Activated T-helper 17 cell treated with anti-CD3 and anti-CD28 coated beads, Interleukin-2, amount 50 U/mL, for 72 hours (primary cell): Measurements from ENCODE around the gene KATNIP. TPM values are rescaled to one million over a fixed set of nuclear protein-coding genes. Genes with fewer than 3 reads are reported as not detected.
A peak's percentile ranks its signal among the peaks of the same experiment; 100 is the strongest.

Source experiments
- ATAC-seq: fragments of 150-1000 bp; cut with Tn5 transposase; replicated peaks from 2 replicates; pipeline ENCODE4 v1.10.0; 2021; ENCODE audit warnings: mild to moderate bottlenecking, moderate library complexity
- H3K27ac Mint-ChIP-seq: one replicate; pipeline ENCODE4 v1.8.0; 2022; ENCODE audit warnings: mixed read lengths
- H3K27me3 Mint-ChIP-seq: one replicate; pipeline ENCODE4 v1.8.0; 2022; ENCODE audit warnings: mixed read lengths
- H3K36me3 Mint-ChIP-seq: one replicate; pipeline ENCODE4 v1.8.0; 2022; ENCODE audit warnings: low read depth, mild to moderate bottlenecking, mixed read lengths
- H3K4me1 Mint-ChIP-seq: one replicate; pipeline ENCODE4 v1.8.0; 2022; ENCODE audit warnings: mixed read lengths
- H3K4me3 Mint-ChIP-seq: one replicate; pipeline ENCODE4 v1.8.0; 2022; ENCODE audit warnings: mild to moderate bottlenecking, mixed read lengths
- H3K9me3 Mint-ChIP-seq: one replicate; pipeline ENCODE4 v1.8.0; 2022; ENCODE audit warnings: mixed read lengths
- total RNA-seq, 2 donors: library from RNA; stranded (reverse); gene quantifications; one replicate each; pipeline ENCODE4 v1.2.3, GENCODE V29; 2022

The KATNIP gene
- total RNA-seq, 2 donors from 2014 or later, result 12.9 to 14.3 TPM

DNA sequence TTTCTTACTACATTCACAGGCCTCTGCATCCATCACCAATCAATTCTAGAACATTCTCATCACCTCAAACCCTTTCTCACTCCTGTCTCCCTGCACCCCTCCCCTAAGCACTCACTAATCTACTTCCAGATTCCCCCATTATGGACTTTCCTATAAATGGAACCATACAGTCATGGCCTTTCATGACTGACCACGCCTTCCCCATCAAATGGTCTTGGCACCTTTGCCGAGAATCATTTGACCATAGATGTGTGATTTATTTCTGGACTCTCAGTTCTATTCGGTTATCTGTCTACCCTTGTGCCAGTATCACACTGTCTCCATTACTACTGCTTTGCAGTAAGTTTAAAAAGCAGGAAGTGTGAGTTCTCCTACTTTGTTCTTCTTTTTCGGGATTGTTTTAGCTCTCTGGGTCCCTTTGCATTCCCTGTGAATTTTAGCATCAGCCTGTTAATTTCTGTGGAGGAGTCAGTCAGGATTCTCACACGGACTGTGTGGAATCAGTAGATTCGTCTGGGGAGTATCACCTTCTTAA is 27.7 kb upstream of the KATNIP start:
- no peaks in the 10 kb centered on the region for H3K9me3 Mint-ChIP-seq
- no peaks in the 10 kb centered on the region for H3K4me1 Mint-ChIP-seq
- ATAC-seq, result no peak
- no peak overlapping the region for H3K4me3 Mint-ChIP-seq
- no peak overlapping the region for H3K27ac Mint-ChIP-seq
- peaks cover 79% of the 10 kb centered on the region for H3K36me3 Mint-ChIP-seq
- no peaks in the 10 kb centered on the region for H3K27me3 Mint-ChIP-seq

DNA sequence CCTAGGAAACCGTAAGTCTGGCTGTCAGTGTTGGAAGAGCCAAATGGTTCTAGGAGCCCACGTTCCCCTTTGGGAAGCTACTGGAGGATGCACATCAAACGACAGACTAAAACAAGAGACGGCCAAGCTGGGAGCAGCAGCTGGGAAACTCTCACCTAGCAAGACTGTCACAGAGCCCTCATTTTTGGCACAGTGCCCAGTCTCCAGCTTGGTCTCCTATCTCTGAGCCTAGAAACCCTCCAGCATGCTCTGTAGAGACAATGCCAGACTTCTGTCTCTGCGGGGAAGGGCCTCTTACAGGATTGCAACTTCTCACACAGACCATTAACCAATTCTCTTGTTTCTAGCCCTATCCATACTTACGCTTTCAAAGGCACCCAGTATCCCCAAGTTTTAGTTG is 23.8 kb upstream of the KATNIP start:
- Mint-ChIP-seq H3K27ac (no peak overlapping the region), H3K4me1 (no peaks in the 10 kb centered on the region), H3K9me3 (no peaks in the 10 kb centered on the region), H3K27me3 (no peaks in the 10 kb centered on the region), H3K4me3 (no peak overlapping the region), H3K36me3 (peaks cover 100% of the 10 kb centered on the region)
- ATAC-seq, result no peak

DNA sequence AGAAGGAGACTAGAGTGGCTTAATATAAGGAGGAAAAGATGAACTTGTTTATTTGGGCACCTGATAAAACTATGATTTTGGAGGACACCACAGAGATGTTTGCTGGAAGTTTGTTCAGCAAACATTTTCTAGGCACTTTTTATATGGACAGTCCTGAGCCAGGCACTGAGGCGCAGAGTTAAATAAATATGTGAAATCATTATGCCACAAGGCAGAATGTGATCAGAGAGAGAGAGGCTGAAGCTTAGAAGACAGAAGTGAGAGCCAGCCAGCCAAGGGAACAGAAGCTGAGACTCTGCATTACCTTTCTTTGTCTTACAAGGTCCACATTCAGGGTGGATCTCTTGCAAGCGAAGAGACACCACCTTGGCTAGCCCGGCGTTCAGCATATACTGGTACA is 21.6 kb upstream of the KATNIP start:
- Mint-ChIP-seq H3K9me3 (no peaks in the 10 kb centered on the region), H3K27me3 (no peaks in the 10 kb centered on the region), H3K4me3 (no peak overlapping the region), H3K27ac (no peak overlapping the region), H3K4me1 (peaks cover 5% of the 10 kb centered on the region), H3K36me3 (peaks cover 100% of the 10 kb centered on the region)
- ATAC-seq, result no peak

DNA sequence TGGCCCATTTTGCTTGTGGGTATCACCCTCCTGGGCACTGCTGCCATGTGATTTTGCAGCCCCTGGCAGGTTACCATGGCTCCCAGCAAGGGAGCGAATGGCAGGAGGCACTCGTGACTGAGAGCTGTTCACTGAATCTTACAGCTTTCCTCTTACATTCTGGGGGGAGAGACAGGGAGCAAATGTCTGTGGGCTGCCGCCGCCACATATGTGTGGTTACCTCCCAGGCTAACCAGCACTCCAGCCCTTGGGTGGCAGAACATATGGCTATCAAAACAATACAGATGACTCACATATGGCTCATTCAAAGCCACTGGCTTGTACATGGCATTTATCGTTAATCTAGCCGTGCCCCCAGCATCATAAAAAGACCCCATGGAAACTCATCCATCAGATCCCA is 20.0 kb upstream of the KATNIP start:
- peak overlapping the region; percentile 18 for H3K27ac Mint-ChIP-seq

DNA sequence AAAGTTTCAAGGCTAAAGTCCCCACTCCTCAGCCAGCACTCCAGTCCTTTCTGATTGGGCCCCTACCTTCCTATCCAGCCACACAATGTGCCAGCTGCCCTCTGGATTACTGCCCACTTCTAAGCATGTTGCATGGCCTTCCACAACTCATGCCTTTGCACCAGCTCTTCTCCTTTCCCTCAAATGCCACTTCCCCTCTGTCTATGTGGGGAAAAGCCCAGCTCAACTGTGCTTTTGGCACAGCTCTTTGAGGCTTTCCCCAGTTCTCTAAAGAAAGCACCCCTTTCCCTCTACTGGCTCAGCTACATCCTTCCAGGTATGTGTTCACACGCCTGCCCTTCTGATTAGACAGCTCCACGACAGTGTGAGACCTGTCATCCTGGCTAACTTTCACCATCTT is 18.8 kb upstream of the KATNIP start:
- H3K9me3 Mint-ChIP-seq, result no peaks in the 10 kb centered on the region
- no peaks in the 10 kb centered on the region for H3K27me3 Mint-ChIP-seq
- peak overlapping the region; percentile 18 for H3K27ac Mint-ChIP-seq
- peaks cover 5% of the 10 kb centered on the region for H3K4me1 Mint-ChIP-seq
- H3K4me3 Mint-ChIP-seq, result no peak overlapping the region
- H3K36me3 Mint-ChIP-seq, result peaks cover 95% of the 10 kb centered on the region
- no peak for ATAC-seq

More for the DNA sequence above, 20.0 kb upstream of the KATNIP start:
- H3K27me3 Mint-ChIP-seq, result no peaks in the 10 kb centered on the region
- peaks cover 5% of the 10 kb centered on the region for H3K4me1 Mint-ChIP-seq
- H3K9me3 Mint-ChIP-seq, result no peaks in the 10 kb centered on the region
- no peak overlapping the region for H3K4me3 Mint-ChIP-seq
- no peak for ATAC-seq
- peaks cover 96% of the 10 kb centered on the region for H3K36me3 Mint-ChIP-seq

DNA sequence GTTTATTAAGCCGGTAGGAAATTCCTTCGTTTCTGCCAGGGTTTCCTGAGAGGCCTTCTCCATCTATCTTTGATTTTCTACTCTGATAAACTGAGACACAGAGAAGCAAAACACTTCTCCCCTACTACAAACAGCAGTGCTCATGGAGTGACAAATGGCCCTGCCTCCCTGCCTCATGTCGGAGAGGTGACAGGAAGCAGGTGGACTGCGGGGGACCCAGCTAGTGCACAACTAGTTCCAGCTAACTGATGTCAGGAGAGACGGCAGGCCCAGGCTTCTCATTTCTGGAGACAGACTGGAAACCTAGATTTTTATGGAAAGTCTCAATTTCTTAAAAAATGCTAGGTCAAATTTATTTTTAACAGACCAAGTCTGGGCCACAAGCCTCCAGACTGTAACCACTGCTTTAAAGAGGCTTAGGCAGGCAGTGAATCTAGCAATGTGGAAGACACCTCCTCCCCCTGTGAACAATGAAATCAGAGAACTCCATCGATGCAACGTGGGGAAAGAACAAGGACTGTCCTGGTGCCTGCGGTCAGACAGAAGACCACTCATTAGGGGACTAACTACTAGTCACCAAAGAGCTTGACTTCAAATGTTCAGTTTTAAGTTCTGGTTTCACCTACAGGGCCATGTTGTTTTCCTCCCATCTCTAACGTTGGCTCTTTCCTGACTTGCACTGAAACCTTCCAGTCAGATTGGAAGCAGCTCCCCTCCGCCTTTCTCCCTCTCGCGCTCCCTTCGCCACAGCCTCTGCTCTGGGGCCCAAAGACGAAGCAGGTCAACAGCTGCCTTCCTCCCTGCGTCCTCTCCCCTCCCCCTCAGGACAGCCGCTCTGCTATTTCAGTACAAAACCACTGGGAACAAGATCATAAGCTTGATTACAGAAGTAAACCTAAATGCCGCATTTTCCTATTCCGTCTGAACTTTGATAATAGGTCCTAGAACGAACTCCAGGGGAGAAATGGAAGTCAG is 17.8 kb upstream of the KATNIP start:
- H3K36me3 Mint-ChIP-seq, result peaks cover 95% of the 10 kb centered on the region
- H3K4me3 Mint-ChIP-seq, result no peak overlapping the region
- H3K27ac Mint-ChIP-seq, result no peak overlapping the region
- peaks cover 5% of the 10 kb centered on the region for H3K4me1 Mint-ChIP-seq
- no peaks in the 10 kb centered on the region for H3K9me3 Mint-ChIP-seq
- H3K27me3 Mint-ChIP-seq, result no peaks in the 10 kb centered on the region
- ATAC-seq, result no peak

DNA sequence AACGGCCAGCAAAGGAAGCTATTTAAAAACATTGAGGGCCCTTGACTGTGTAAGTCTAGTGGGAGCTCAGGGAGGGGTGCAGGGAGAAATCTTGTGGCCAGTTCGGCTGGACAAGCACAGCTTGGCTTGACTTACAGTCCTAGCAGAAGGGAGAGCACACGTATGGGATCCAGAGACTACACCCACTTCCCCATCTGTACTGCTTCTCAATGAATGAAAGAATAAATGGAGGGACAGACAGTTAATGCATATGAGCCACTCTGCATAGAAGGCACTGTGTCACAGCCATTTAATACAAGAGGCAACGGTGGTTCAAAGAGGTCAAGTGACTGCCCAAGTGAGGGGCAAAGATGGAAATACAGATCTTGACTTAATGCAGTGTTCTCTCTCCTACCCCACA is 15.7 kb upstream of the KATNIP start:
- Mint-ChIP-seq H3K4me3 (no peak overlapping the region), H3K4me1 (peaks cover 5% of the 10 kb centered on the region), H3K27ac (no peak overlapping the region), H3K27me3 (no peaks in the 10 kb centered on the region), H3K9me3 (no peaks in the 10 kb centered on the region), H3K36me3 (peaks cover 95% of the 10 kb centered on the region)
- no peak for ATAC-seq

DNA sequence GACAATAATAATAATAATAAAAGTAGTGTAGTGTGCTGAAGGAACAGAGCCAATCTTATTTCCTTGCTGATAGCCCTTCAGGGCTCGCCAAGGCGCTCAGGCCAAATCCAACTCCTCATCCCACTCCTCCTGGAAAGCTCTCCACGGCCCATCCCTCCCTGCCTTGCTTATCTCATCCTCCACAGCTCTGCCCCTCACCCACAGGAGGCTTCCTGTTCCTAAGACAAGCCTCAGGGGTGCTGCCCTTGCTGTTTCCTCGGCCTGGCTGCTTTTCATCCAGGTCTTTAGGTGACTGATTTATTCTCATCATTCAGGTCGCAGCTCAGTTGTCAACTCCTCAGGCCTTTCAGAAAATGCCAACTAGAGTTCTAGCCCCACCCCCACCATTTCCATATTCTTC is 11.4 kb upstream of the KATNIP start:
- Mint-ChIP-seq H3K4me3 (no peak overlapping the region), H3K4me1 (peaks cover 5% of the 10 kb centered on the region), H3K27me3 (no peaks in the 10 kb centered on the region), H3K9me3 (no peaks in the 10 kb centered on the region), H3K36me3 (peaks cover 95% of the 10 kb centered on the region), H3K27ac (peak overlapping the region; percentile 32)
- ATAC-seq, result no peak

DNA sequence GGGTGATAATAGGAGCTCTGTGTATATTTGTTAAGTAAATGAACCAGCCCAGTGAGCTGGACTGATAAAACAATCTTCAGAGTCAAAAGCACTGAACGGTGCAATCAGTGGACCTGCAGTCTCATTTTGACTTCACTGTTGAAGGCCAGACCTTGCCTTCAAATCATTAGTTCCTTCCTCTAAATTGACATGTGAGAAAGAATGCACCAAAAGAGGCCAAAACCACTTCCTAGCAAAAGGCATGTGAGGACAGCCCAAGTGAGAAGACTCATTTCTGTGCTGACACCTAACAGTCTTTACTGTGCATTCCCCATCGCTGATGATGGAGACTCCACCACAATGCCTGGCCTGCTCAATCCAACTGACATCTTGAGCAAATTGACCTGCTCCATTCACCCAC is 10.8 kb upstream of the KATNIP start:
- ATAC-seq, result no peak
- peaks cover 5% of the 10 kb centered on the region for H3K4me1 Mint-ChIP-seq
- H3K27ac Mint-ChIP-seq, result peak overlapping the region; percentile 41
- no peak overlapping the region for H3K4me3 Mint-ChIP-seq
- no peaks in the 10 kb centered on the region for H3K27me3 Mint-ChIP-seq
- peaks cover 95% of the 10 kb centered on the region for H3K36me3 Mint-ChIP-seq
- H3K9me3 Mint-ChIP-seq, result no peaks in the 10 kb centered on the region

DNA sequence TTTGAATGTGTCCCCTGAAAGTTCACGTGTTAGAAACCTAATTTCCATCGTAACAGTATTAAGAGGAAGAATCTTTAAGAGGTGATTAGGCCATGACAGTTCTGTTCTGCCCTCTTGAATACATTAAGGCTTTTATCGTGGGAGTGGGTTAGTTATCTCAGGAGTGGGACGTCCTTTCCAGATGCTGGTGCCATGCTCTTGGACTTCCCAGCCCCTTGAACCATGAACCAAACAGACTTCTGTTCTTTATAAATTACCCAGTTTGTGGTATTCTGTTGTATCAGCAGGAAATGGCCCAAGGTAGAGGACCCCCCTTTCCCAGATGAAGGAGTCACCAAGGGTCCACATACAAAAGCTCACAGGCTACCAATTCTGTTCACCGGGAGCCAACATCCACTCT is 10.3 kb upstream of the KATNIP start:
- H3K4me1 Mint-ChIP-seq, result peaks cover 9% of the 10 kb centered on the region
- peaks cover 95% of the 10 kb centered on the region for H3K36me3 Mint-ChIP-seq
- no peak overlapping the region for H3K4me3 Mint-ChIP-seq
- H3K27ac Mint-ChIP-seq, result peak overlapping the region; percentile 41
- no peaks in the 10 kb centered on the region for H3K27me3 Mint-ChIP-seq
- no peaks in the 10 kb centered on the region for H3K9me3 Mint-ChIP-seq
- ATAC-seq, result no peak

DNA sequence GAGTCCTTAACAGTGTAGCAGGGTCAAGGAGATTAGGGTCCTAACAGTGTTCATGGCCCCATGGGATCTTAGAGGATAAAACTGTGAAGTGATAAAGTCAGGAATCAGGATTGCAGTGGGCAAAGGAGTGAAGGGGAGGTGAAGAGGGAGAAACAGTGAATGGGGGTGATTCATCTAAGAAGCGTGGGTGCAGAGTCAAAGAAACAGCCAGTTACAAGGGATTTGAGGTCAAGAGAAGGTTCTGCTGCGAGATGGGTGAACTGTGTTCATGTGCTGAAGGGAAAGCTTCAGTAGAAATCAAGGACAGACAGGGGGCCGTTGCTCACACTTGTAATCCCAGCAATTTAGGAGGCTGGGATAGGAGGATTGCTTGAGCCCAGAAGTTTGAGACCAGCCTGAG is 6.1 kb upstream of the KATNIP start:
- H3K4me3 Mint-ChIP-seq, result no peak overlapping the region
- peaks cover 85% of the 10 kb centered on the region for H3K36me3 Mint-ChIP-seq
- H3K4me1 Mint-ChIP-seq, result peaks cover 24% of the 10 kb centered on the region
- H3K27ac Mint-ChIP-seq, result no peak overlapping the region
- no peaks in the 10 kb centered on the region for H3K27me3 Mint-ChIP-seq
- ATAC-seq, result no peak
- H3K9me3 Mint-ChIP-seq, result no peaks in the 10 kb centered on the region

DNA sequence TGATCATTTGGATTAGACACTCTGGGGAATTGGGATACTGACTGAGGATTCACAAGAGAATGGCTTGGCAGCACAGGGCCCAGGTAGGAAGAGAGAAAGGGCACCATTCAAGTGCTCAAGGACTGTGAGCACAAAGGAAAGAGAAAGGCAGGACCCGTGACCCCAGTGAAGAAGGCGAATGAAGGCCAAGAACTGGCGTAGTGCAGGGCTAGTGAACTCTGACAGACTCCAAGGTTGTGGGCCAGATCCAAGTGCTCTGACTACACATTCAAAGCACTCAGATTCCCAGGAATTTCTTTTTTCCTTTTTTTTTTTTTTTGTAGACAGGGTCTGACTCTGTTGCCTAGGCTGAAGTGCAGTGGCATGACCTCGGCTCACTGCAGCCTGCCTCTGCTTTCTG is 5.3 kb upstream of the KATNIP start:
- ATAC-seq, result no peak
- Mint-ChIP-seq H3K4me3 (no peak overlapping the region), H3K4me1 (peaks cover 28% of the 10 kb centered on the region), H3K27me3 (no peaks in the 10 kb centered on the region), H3K9me3 (no peaks in the 10 kb centered on the region), H3K36me3 (peaks cover 78% of the 10 kb centered on the region), H3K27ac (peak overlapping the region; percentile 13)

DNA sequence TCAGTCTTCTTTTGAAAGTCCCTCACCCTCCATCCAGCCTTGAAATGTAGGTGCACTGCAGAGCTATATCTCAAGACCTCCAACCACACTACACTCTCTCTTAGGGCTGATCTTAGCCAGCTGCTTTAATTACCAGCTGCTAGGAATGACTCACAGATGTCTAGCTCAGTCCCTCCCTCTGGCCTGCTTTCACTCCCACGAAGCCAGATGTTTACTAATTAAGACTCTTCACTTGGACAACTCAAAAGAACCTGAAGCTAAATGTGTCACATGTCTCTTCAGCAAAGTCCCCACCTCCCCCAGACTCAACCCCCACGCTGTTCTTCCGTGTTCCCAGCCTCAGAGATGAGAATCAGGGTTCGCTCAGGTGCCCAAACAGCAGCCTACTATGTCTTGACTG is 2.8 kb upstream of the KATNIP start:
- Mint-ChIP-seq H3K27ac (peak overlapping the region; percentile 61), H3K27me3 (no peaks in the 10 kb centered on the region)
- ATAC-seq, result peak; percentile 44

DNA sequence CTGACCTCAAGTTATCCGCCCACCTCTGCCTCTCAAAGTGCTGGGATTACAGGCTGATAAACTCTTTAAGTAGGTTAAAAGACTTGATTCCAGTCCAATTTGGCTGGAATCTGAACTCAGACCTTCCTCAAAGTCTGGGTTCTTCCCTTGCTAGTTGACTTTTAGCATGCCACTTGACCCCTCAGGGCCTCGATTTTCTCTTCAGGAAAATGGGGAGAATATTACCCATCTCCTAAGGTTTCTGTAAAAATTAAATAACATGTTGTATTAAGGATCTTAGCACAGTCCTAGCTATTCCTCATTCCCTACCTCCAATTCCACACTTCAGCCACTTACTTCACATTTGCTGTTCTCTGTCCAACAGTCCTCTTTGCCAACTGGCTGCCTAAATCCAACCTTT is 2.1 kb upstream of the KATNIP start:
- no peaks in the 10 kb centered on the region for H3K9me3 Mint-ChIP-seq
- peaks cover 31% of the 10 kb centered on the region for H3K4me1 Mint-ChIP-seq
- peaks cover 55% of the 10 kb centered on the region for H3K36me3 Mint-ChIP-seq
- peak overlapping the region; percentile 99 for H3K4me3 Mint-ChIP-seq
- H3K27ac Mint-ChIP-seq, result peak overlapping the region; percentile 61
- no peaks in the 10 kb centered on the region for H3K27me3 Mint-ChIP-seq
- no peak for ATAC-seq

More for the DNA sequence above, 2.8 kb upstream of the KATNIP start:
- H3K9me3 Mint-ChIP-seq, result no peaks in the 10 kb centered on the region
- peaks cover 31% of the 10 kb centered on the region for H3K4me1 Mint-ChIP-seq
- peaks cover 62% of the 10 kb centered on the region for H3K36me3 Mint-ChIP-seq
- H3K4me3 Mint-ChIP-seq, result peak overlapping the region; percentile 99

DNA sequence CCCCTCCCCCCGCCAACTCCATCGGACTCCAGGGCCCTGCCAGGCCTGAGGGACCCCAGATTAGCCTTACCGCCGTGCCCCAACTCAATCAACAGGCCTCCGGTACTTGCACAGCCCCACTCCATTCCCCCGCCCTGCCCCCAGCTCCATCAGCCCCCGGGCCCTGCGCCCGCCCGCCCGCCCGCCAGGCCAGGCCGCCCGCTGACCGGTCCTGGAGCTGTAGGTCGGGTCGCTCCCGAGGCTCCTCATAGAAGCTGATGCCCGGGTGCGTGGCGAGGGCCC is 539 bp upstream of the KATNIP start:
- Mint-ChIP-seq H3K4me1 (peaks cover 30% of the 10 kb centered on the region), H3K27ac (peak overlapping the region; percentile 100), H3K4me3 (peak overlapping the region; percentile 99), H3K27me3 (no peaks in the 10 kb centered on the region), H3K36me3 (peaks cover 39% of the 10 kb centered on the region), H3K9me3 (no peaks in the 10 kb centered on the region)
- ATAC-seq, result peak; percentile 43
